ENCODE measurements around the gene SAT1.

- TF ChIP-seq EZH2 (optimal IDR thresholded peaks at IDR 0.05; ENCODE audit: low read depth, low read length): no peak
- TF ChIP-seq CTCF (IDR thresholded peaks at IDR 0.05; ENCODE audit: low read length): no peak
- TF ChIP-seq EZH2phosphoT487 (IDR thresholded peaks at IDR 0.05; ENCODE audit: low read length): no peak
Measured at GRCh38 chrX:23802431-23802830, 19.5 kb downstream of the SAT1 start.

Data from MM.1S (cell line).